ENCODE results near the gene NOPCHAP1. TPM values are rescaled to one million over a fixed set of nuclear protein-coding genes. Genes with fewer than 3 reads are reported as not detected.

The NOPCHAP1 gene
- total RNA-seq, 4 donors from 2014 or later: 4.7 to 9.9 (median 6.6) TPM

DNA sequence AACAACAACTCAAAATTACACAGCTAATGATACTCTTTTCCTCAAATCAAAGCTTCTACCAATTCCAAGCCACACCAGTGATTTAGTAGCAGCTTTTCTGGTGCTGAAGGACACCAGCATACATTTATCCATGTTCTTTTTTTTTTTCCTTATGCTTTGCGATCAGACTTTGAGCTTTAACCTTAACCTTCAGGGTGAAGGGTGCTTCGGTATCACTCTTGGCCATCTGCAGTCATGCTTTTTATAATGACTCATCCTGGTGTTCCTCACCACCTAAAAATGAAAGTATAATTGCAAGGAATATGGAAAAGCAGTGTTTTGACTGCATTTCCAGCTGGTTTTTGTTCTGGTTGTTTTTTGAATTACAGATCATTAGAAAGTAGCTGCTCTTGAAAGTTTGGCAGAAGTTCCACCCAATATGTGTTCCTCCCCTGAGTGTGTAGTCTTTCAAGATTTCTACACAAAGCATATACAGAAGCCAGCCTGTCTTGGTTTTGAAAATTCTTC is 26.7 kb upstream of the NOPCHAP1 start:
- 30% methylated on average over 2 of the region's 2 CpGs for WGBS
- no peaks in the 10 kb centered on the region for H3K9me3 ChIP-seq
- H3K4me3 ChIP-seq: peak overlapping the region; percentile 82
- TF ChIP-seq EP300 (IDR thresholded peaks at IDR 0.05) (no peak), POLR2A (IDR thresholded peaks at IDR 0.05) (no peak), POLR2AphosphoS5 (IDR thresholded peaks at IDR 0.05) (no peak), CTCF (IDR thresholded peaks at IDR 0.05) (no peak)
- H3K36me3 ChIP-seq: no peaks in the 10 kb centered on the region
- no peak for DNase-seq (ENCODE audit: low spot score in 2 of 2)
- H3K27me3 ChIP-seq: no peaks in the 10 kb centered on the region
- H3K27ac ChIP-seq: no peak overlapping the region
- peaks cover 22% of the 10 kb centered on the region for H3K4me1 ChIP-seq

DNA sequence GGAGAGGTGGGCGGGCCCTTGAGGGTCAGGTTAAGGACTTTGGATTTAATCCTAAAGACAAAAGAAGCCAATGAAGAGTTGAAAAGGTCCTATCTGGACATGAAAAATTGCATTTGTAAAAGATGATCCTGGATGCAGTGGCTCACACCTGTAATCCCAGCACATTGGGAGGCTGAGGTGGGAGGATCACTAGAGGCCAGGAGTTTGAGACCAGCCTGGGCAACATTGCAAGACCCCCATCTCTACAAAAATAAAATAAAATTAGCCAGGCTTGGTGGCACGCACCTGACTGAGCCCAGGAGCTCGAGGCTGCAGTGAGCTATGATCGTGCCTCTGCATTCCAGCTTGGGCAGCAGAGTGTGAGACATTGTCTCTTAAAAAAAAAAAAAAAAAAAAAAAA is 25.7 kb upstream of the NOPCHAP1 start:
- TF ChIP-seq POLR2A (IDR thresholded peaks at IDR 0.05) (no peak), CTCF (IDR thresholded peaks at IDR 0.05) (no peak), POLR2AphosphoS5 (IDR thresholded peaks at IDR 0.05) (no peak), EP300 (IDR thresholded peaks at IDR 0.05) (no peak)
- Histone ChIP-seq H3K36me3 (no peaks in the 10 kb centered on the region), H3K9me3 (no peaks in the 10 kb centered on the region), H3K4me3 (no peak overlapping the region), H3K27ac (no peak overlapping the region), H3K4me1 (peaks cover 22% of the 10 kb centered on the region), H3K27me3 (no peaks in the 10 kb centered on the region)
- WGBS: 94% methylated on average over 4 of the region's 4 CpGs
- DNase-seq (ENCODE audit: low spot score in 2 of 2): no peak

GRCh38 chr12:104963757-104964156 is 22.4 kb upstream of the NOPCHAP1 start:
- Histone ChIP-seq H3K4me1 (peaks cover 12% of the 10 kb centered on the region), H3K27me3 (no peaks in the 10 kb centered on the region), H3K4me3 (no peak overlapping the region), H3K27ac (no peak overlapping the region), H3K9me3 (no peaks in the 10 kb centered on the region), H3K36me3 (no peaks in the 10 kb centered on the region)
- no peak for TF ChIP-seq POLR2A (IDR thresholded peaks at IDR 0.05)
- TF ChIP-seq EP300 (IDR thresholded peaks at IDR 0.05): no peak
- DNase-seq (ENCODE audit: low spot score in 2 of 2): no peak
- 83% methylated on average over 6 of the region's 6 CpGs for WGBS

DNA sequence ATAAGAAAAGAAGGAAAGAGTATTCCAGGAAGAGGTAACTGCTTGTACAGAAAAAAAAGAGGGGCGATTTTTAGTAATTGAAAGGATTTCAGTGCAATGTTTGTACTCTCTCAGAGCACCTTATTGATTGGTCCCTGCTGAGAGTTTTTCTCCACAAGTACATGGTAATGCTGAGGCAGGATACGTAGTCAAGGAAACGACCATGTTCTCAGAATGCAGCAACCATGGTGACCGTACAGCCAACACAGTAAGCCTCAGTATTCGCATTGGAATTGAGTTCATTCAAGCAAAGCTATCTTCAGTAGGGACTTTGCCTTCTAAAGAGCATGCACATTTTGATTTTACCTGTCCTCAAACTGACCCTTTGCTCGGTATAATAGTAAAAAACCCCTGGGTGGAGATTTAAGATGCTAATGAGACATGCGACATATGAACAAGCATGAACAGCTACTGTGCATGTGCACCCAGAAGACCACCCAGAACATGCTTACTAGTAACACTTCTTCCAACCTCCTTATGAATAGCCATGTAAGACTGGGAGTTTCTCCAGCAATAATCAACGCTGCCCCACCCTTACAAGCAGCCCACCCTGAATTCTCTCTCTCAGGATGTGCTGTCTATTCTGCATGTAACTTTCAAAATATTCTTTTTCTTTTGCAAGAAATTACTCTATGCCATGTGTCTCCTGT is 21.8 kb upstream of the NOPCHAP1 start:
- Histone ChIP-seq H3K36me3 (no peaks in the 10 kb centered on the region), H3K9me3 (no peaks in the 10 kb centered on the region), H3K4me1 (peaks cover 6% of the 10 kb centered on the region), H3K4me3 (no peak overlapping the region), H3K27ac (no peak overlapping the region), H3K27me3 (no peaks in the 10 kb centered on the region)
- WGBS: 80% methylated on average over 8 of the region's 8 CpGs
- no peak for TF ChIP-seq POLR2A (IDR thresholded peaks at IDR 0.05)
- TF ChIP-seq EP300 (IDR thresholded peaks at IDR 0.05): no peak
- no peak for TF ChIP-seq CTCF (IDR thresholded peaks at IDR 0.05)
- no peak for TF ChIP-seq POLR2AphosphoS5 (IDR thresholded peaks at IDR 0.05)
- DNase-seq (ENCODE audit: low spot score in 2 of 2): no peak

DNA sequence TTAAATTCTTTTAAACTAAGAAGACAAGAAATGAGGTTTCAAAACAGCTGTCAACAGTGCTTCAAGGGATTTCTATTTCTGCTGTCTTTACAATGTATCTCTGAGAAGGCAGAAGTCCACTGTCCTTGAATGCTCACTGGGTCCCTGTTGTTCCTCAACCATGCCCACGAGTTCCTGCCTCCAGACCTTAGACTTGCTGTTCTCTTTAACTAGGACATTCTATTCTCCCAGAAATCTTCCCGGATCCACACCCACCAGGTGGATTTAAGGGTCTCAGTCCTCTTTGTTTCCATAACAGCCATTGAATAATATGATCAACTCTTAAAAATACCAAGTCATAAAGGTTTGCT is 21.3 kb upstream of the NOPCHAP1 start:
- H3K4me1 ChIP-seq: peaks cover 1% of the 10 kb centered on the region
- no peak for TF ChIP-seq POLR2AphosphoS5 (IDR thresholded peaks at IDR 0.05)
- no peak for TF ChIP-seq EP300 (IDR thresholded peaks at IDR 0.05)
- TF ChIP-seq CTCF (IDR thresholded peaks at IDR 0.05): no peak
- H3K27me3 ChIP-seq: no peaks in the 10 kb centered on the region
- H3K36me3 ChIP-seq: no peaks in the 10 kb centered on the region
- no peaks in the 10 kb centered on the region for H3K9me3 ChIP-seq
- 71% methylated on average over 2 of the region's 2 CpGs for WGBS
- H3K4me3 ChIP-seq: no peak overlapping the region
- DNase-seq (ENCODE audit: low spot score in 2 of 2): no peak
- no peak overlapping the region for H3K27ac ChIP-seq

- H3K9me3 ChIP-seq: no peaks in the 10 kb centered on the region
- H3K27ac ChIP-seq: no peak overlapping the region
- TF ChIP-seq CTCF (IDR thresholded peaks at IDR 0.05): no peak
- DNase-seq (ENCODE audit: low spot score in 2 of 2): no peak
- WGBS: 88% methylated on average over 4 of the region's 4 CpGs
- H3K36me3 ChIP-seq: no peaks in the 10 kb centered on the region
- H3K4me1 ChIP-seq: no peaks in the 10 kb centered on the region
- H3K27me3 ChIP-seq: no peaks in the 10 kb centered on the region
- no peak overlapping the region for H3K4me3 ChIP-seq
These were observed 19.4 kb upstream of the NOPCHAP1 start for GRCh38 chr12:104966677-104967076.

All from suprapubic skin (tissue), 4 donors.